Activated CD4-positive, CD25-positive, alpha-beta regulatory T cell (primary cell): ENCODE results near the gene ZNF692.
A peak's percentile ranks its signal among the peaks of the same experiment; 100 is the strongest.

Source experiments
- DNase-seq, 4 experiments: peaks; one replicate each; lab custom pipeline; 2025; lab: John Stamatoyannopoulos, UW

Gene ZNF692

DNA sequence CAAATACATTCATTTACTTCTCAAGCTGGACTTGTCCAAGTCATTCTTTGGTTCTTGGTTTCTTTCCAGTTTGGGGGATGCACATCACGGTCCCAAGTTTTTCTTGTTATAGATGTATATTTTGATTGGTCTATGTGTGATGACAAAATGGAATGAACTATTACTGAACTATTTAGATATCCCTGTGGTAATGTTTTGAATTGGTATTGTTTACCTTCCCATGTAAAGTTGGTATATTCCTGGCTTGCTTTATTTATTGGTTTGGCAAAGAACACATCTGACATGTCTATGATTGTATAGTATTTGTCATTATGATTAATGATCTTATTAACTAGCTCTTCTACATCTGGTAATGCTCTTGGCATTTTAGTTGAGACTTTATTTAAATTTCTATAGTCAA lies 22.4 kb upstream of the ZNF692 start:
- no peak for DNase-seq

DNA sequence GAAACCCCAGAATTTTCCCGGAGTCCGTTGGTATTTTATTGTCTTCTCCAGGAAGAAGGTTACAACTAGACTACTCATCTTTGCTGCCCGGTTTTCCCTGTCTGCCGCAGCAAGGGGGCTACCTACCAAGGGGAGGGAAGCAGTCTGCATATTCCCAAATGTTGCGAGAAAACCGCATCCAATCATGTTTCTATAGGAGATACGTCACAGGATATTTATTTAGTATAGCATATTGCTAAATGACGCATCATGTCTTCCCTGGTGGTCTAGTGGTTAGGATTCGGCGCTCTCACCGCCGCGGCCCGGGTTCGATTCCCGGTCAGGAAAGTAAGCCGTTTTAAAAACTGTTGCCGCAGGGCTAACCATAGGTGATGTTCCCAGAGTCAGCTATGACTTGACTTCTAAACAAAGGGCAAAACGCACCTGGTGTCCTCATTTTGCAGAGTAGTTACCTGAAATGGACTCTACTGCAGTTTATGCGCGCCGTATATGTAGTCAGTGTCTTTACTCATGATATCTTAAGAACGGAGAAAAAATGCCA lies 15.2 kb upstream of the ZNF692 start:
- DNase-seq: peak; percentile 35 to 73 (median 44)

DNA sequence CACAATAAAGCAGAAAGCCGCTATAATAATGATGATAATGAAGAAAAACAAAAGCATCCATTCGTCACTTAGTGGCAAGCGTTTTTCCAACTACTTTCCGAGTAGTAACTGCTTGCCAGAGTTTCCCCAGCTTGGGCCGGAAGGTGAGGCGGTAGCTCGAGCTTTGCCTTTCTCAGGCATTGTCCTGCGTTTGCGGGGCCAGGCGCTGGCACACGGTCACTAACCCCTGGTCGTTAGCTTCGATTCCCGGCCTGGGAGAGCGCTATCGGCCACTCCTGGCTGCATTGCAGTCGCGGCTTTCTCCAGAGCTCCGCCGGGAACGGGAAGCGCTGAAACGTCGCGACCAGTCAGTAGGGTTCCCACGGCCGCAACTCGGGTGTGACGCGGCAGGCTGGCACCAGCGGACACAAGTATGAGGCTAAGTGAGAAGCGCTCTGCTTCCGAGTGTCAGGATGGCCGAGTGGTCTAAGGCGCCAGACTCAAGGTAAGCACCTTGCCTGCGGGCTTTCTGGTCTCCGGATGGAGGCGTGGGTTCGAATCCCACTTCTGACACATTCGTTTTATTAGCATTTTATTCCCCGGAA lies 14.6 kb upstream of the ZNF692 start:
- DNase-seq: peak; percentile 64 to 95 (median 81)

DNA sequence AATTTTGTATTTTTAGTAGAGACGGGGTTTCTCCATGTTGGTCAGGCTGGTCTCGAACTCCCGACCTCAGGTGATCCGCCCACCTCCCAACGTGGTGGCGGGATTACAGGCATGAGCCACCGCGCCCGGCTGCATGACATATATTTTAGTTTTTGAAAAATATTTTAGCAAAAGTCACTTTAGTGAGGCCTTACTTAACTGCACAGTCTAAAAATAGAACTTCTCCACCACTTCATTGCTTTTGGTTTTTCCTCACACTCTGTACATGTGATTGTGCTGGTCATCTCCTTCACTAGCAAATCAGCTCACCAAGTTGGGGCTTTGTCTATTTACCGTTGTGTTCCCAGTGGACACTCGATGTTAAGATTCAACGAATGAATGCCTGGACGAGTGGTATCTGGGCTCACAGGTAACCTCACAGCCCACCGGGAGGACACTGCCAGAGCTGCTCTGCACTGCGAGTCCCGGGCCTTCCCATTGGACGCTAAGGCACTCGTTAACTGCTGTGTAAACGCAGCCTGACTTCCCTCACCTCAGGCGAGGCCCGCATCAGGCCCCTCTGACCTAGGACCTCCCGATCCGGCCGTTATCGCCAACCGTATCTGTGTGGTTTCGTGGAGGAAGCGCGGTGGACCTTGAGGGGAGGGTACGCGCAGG lies 14.0 kb upstream of the ZNF692 start:
- DNase-seq: no peak

DNA sequence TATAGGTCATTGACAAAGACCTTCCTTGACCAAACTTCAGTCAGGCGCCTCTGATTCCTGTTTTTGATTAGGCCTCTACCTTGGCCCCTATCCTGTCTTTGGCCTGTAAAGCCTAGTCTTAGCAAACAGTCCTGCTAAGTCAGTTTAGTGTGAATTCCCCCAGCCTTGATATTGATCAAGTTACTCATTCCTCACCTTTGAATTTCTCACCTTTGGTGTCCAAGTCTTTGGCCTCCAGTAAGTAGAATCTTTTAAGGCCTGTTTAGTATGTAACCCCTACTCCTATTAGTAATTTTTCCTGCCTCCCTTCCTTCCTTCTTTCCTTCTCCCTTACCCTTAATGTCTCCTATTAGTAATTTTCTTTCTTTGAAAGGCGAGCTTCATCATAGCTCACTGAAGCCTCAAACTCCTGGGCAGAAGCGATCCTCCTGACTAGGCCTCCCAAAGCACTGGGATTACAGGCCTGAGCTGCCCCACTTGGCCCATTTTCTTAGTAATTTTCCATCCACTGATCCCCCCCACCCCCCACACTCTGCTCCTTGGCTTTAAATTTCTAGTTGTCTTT lies 13.0 kb upstream of the ZNF692 start:
- no peak for DNase-seq

DNA sequence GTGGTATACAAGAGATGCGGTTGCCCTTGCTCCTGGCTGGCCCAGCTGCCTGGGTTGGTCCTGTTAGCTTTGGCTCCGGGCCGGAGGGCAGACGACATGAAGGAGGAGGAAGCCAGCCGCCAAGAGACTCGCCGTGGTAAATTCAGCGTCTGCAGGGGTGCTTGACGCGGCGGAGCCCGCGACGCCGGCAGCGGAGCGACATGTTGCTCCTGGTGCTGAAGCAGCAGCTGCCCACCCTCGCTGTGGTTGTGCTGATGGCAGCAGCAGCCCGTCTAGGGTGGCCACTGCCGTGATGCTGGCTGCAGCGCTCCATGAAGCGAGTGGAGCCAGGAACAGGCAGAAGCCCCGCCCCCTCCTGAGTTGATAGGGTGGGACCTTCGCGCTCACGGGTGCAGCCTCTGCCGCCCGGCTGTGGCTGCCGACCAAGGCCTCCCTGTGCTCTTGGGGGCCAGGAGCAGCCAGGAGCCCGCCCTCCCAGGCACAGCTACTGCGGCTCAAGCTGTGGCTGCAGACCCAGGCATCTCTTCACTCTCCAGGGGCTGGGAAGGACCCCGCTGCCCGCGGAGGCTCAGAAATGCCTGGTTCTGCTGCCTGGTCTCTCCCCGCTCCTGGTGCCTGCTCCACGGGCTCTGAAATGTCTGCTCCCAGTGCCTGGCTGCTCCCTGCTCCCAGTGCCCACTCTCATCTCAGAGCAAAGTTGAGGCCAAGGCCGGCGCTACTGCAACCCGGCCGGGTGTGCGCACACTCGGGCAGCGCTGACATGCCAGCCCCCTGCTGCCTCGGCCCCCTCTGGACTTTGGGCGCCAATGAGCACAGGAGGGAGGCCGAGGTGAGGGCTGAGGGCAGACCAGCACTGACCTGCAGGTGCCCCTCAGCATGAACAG lies 4.4 kb upstream of the ZNF692 start:
- DNase-seq: peak; percentile 36 to 55 (median 54)

DNA sequence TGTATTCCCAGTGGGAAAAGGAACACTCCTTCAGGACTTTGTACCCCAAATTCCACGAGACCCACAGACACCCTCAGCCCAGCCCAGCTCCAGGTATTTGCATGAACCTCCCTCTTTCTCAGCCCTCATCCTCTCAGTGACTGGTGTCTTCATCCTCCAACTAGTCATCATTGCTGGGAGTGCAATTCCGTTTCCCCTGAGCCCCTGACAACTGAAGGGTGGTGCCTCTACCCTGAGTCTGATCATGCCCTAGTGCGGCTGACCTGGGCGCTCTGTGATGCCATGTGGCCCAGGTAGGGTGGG lies 3.8 kb upstream of the ZNF692 start:
- no peak for DNase-seq

DNA sequence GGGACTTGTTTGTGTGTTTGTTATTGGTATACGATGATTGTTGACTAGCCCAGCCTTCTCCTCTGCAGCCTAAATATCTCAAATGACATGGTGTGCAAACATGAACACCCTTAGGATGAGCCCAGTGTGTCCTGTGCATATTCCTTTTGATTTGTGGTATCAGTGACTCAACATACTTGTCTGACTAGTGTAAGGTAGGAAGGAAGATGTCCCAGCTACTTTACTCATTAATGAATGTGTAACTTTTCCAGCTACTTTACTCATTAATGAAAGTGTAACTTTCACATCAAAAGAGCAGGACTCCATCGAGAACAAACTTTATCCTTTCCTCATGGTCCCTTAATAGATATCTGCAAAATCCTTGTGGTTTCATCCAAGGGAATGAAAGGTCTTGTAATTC lies 2.7 kb upstream of the ZNF692 start:
- no peak for DNase-seq

DNA sequence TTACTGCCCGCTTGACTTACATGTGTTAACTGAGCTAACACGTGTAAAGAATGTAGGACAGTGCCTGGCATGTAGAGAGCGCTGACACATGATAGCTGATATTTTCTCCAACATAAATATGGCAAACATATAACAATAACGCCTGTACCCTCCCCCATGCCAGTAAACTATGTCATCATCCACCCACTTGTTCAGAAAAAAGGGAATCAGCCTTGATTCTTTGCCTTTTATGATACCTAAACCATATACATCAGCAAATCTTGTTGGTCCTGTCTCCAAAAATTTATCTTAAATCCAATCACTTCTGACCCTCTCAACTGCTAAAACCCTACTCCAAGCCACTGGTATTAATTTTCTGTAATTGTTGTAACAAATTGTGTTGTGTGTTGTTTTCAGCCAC lies 1.1 kb upstream of the ZNF692 start:
- no peak for DNase-seq

DNA sequence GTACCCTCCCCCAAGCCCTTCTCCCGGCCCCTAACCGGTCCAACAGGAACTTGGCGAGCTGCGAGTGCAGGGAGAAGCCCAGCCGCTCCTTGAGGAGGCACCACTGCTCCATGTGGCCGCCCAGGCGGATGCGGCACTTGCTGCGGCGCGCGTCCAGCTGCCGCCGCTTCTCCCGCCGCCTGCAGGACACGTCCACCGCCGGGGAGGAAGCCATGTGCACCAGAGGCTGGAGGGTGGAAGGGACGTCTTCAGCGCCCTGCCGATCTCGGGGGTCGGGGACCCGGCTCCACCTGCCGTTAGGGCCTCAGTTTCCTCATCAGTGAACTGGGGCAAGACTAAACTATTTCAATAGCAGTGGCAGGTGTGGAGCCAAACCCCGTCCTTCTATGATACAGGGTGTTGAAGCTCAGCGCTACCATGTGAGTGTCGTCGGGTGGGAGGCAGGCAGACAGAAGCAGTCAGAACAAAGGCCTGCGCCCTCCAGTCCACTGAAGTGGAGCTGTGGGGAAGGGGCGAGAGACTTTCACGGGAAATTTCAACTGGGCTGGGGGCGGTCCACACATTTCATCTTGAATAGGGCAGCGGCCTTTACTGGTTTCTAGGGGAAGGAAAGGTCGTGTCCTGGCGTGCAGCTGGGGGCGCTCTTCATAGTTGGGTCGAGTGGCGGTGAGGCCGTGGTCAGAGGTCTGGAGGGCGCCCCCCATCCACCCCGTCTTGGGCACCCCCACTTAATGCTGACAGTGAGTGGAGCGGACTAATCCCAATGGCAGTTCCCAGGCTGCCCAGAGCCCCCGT lies 592 bp downstream of the ZNF692 start:
- no peak for DNase-seq

DNA sequence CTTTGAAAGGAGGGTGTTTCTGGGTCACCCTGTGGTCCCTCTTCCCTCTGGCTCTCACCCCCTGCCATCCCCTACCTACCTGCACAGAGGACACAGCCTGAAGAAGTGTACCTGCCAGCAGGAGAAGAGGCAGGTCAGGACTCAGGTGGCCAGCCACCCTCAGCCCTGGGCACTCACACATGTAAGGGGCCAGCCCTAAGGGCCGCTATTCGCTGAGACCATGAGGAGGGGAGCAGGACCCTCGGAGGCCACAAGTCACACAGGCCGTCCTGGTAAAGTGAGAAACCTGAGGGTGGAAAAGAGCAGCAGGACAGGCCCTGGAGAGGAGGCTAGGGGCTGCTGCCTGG lies 1.2 kb downstream of the ZNF692 start:
- no peak for DNase-seq

DNA sequence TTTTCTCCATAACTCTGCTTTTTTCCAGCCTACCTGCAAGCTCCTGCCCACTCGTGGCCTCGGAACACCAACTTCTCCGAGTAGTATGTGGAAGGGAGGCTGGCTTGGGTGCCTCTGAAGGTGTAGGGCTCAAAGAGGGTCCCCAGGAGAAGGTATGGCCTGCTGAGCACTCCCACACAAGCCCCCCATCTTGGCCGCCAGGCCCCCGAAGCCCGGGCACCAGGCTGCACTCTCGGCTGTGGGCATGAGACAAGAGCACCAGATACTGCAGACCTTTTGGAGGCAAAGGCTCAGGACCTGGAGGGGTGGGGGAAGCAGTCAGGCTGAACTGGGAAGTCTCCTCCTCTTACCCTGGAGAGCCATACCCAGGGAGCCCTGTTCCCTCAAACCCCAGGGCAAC lies 1.7 kb downstream of the ZNF692 start:
- DNase-seq: no peak

DNA sequence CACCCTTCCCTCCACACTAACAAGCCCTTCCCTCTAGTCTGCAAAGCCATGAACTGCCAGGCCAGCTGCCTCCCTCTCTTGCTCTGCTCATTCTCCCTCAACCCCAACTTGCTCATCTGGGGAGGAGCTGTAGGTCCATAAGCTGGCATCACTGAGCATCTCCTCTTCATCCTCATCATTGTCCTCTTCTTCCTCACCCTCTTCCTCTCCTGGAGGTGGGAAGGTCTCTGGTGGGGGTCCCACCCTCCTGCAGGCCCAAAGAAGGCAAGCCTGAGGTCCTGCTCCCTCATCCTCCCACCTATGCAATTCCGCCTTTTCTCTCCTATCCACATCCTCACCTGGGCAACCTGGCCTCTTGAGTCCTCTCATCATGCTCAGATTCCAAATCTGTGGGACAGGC lies 2.7 kb downstream of the ZNF692 start:
- DNase-seq: no peak

DNA sequence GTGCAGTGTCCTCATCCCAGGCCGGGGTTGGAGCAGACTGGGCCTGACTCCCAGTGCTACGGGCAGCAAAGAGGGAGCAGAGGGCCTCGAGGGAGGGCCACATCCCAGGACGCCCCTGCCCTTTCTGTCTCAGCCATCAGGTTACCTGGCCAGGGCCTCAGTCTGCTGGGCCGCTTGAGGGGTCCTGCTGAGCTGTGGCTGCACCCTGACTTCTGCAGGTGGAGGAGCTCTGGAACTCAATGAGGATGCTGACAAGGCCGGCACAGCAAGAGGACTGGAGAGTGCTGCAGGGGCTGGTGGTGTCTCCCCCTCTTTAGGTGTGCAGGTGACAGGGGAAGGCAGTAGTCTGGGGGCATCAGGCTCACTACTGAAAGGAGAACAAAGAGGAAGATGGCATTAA lies 3.3 kb downstream of the ZNF692 start:
- no peak for DNase-seq

DNA sequence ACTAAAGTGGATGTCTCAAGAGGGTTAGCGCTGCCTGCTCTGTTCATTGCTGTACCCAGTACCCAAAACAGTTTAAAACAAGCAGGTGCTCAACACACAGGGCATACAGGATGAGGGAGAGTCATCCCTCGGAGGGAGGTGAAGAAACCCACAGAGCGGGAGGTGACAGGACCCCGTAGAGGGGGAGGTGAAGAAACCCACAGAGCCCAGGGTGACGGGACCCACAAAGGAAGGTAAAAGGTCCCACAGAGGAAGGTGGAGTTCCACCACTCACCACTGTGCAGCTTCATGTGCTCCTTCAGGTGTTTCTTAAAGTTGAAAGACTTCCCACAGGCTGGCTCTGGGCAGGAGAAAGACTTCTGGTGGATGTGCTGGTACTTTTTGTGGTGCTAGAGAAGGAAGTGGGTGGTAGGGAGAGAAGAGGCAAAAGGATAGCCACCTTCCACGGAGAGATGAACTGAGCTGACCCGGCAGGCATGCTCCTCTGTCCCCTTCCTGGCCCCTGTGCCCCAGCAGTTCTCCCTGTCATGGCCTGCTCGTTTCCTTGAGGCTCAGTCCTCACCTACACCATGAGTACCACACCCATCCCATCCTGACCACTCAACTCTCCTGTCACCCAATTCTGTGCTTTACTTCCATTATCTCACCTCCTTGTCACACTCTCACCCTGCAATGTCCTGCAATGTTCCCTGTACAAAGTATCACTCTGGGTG lies 5.1 kb downstream of the ZNF692 start:
- DNase-seq: no peak

DNA sequence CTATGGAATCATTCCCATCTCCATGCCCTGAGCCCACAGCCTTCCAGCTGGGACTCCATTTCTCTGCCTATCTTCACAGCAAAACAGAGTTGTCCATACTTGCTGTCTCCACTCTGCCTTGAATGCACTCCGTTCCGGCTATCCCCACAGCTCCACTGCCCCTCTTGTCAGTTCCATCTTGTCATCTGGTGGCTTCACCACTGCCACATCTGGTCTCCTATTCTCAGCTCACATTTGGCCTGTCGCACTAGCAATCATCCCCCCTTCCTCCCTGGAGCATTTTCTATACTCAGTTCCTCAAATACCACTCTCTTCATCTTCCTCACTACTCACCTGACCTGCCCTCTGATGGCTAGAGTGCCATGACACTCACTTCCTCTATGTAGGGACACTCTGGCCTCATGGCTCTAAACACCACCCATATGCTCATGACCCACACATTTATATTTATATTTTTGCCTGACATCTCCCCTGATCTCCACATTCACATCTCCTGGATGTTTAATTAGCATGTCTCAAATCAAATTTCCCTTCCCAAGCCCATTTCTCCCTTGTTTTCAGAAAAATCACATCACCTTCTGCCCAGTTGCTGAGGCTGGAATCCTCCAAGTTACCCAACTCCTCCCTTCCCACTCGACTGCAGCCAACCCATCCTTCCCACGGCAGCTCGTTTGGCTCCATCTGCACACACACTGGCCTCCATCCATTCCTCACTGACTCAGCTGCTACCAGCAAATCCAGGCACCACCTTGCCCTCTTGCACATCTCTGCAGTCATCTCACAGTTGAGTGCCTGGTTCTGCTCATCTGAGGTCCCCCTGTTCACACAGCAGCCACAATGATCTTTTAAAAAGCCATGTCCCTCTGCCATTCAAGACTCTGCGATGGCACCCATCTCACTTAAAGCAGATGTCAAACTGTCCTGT lies 6.1 kb downstream of the ZNF692 start:
- DNase-seq: no peak

DNA sequence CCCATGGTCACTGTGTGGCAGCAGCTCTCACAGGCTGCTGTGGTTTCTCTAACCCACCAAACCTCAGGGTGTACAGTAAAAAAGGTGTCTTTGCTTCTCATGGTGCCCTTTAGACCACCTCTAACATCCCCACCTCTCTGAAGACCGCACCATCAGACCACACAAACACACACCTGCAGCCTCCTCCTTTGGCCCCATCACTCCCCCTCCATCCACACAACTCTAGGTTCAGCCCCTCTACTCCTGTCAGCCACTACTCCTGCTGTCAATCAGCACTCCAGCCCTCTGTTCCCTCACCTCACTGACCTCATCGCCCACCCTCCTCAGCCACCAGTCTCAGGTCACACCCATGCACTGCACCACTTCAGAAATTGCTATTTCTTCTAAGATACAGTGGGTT lies 7.5 kb downstream of the ZNF692 start:
- no peak for DNase-seq

DNA sequence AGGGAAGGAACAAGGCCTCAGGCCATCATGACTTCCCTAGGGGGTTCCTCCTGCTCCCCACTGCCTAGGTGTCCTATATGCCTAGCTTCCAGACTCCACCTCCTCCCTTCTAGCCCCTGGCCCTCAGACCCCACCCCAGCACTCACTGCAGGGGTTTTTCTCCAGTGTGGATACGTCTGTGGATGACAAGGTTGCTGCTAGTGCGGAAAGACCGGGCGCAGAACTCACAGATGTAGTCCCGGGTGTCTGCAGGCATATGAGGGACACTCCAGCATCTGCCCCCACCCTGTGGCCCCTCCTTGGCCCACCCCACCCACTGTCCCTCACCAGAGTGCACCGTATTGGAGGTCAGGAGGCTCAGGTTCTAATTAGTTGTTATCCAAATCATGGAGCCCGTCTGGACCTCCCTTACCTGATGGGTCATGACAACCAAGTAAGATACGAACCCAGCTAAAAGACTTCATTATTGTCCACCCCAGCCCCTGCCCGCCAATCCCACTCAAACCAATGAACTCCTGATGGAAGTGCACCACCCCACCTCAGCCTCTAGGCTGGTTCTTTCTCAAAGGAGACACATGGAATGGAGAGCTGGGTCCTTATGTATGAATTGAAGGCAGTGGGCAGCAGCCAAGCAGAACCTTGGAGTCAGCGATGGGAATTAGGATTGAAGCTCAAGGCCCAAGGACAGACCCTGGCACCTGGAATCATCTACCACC lies 8.2 kb downstream of the ZNF692 start:
- no peak for DNase-seq

DNA sequence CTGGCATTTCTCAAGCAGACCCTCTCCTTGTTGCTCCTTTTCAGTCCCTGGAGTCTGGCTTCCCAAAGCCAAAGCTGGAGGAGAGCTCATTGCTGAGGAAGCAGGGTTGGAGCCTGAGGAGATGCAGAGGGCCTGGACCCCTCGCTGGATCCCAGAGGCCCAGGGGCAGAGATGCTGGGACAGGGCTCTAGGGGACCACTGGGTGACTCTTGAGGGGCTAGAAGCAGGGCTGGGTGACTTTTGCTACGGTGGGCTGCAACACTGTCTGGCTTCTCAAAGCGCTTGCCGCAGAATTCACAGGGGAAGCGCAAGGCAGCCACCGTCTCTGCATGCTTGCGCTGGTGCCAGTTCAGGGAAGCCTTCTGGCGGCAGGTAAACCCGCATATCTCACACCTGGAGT lies 8.8 kb downstream of the ZNF692 start:
- DNase-seq: no peak

DNA sequence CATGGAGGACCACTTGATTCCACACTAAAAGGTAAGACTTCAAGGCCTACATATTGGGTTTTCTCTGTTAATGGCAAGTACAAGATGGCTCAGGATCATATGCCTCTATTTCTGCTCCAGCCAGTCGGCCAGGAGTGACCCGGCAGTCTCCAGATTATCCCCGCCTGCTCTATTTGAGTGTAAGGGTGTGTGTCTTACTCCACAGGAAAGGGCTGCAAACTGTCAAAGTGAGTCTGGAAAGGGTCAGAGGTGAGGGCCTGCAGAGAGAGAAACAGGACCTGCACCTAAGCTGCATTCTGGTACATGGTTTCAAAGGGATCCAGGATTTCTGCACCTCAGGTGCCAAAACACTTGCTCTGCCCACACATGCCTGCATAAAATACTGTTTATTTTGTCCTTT lies 9.2 kb downstream of the ZNF692 start:
- no peak for DNase-seq
